Mesenteric fat pad (tissue), 1 donor: ENCODE data around the gene SERPINB11. TPM values are rescaled to one million over a fixed set of nuclear protein-coding genes. Genes with fewer than 3 reads are reported as not detected.
"Not testable (repeated sequence)": the region's sequence is repeated elsewhere in the genome, so short reads cannot be mapped to it uniquely, and the experiment has no call there.

ENCODE experiments used
- DNase-seq: peaks from one replicate; pipeline ENCODE4 v3.0.0-alpha.2; 2020; ENCODE audit warnings: low spot score
- long read RNA-seq: library from polyadenylated mRNA; unstranded; transcript quantifications from one replicate; pipeline ENCODE4 v2.0.0, GENCODE V29; 2020
- total RNA-seq: library from RNA; stranded (reverse); fragmentation: NEBNext Ultra II Directional; extraction: Animal tissue kit (Norgen Biotek cat#: 25700); gene quantifications from one replicate; pipeline ENCODE4 v1.2.1, GENCODE V29; 2021
- donor health status: DM: yes; HTN: yes; CAD: no.

SERPINB11 gene
- total RNA-seq: not detected
- long read RNA-seq: 0 reads

- DNase-seq: no peak
These were observed at the start of gene SERPINB11 for GRCh38 chr18:63702660-63703059. SERPINB11 (plus strand) TSS chr18:63702960; CDS start chr18:63710194, 7,234 bp downstream.

DNA sequence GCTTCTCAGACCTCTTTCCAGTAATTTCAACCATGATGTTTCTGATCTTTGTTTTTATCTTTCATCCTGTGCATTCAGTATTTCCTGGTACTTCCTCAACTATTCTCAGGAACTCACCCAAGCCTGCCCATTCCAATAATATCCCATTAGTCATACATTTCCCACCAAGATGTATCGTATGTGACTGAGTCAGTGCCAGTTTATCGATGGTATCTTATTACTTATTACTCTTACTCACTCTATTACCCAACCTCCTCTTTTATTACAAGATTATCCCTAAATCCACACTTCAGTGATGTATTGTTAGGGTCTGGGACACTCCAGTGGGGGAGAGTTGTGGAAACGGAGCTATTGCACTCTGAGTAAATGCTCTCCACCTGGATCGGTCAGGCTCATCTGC, 43.8 kb upstream of the SERPINB11 start:
- not testable (repeated sequence) for DNase-seq

- DNase-seq: not testable (repeated sequence)
These were observed 41.0 kb upstream of the SERPINB11 start, which contains the start of gene SERPINB3 for GRCh38 chr18:63661750-63662149. SERPINB3 (minus strand) TSS chr18:63661893; CDS start chr18:63661216, 677 bp downstream.

GRCh38 chr18:63664571-63664970, 38.2 kb upstream of the SERPINB11 start:
- DNase-seq: no peak

GRCh38 chr18:63676526-63677323, 26.0 kb upstream of the SERPINB11 start:
- no peak for DNase-seq

DNA sequence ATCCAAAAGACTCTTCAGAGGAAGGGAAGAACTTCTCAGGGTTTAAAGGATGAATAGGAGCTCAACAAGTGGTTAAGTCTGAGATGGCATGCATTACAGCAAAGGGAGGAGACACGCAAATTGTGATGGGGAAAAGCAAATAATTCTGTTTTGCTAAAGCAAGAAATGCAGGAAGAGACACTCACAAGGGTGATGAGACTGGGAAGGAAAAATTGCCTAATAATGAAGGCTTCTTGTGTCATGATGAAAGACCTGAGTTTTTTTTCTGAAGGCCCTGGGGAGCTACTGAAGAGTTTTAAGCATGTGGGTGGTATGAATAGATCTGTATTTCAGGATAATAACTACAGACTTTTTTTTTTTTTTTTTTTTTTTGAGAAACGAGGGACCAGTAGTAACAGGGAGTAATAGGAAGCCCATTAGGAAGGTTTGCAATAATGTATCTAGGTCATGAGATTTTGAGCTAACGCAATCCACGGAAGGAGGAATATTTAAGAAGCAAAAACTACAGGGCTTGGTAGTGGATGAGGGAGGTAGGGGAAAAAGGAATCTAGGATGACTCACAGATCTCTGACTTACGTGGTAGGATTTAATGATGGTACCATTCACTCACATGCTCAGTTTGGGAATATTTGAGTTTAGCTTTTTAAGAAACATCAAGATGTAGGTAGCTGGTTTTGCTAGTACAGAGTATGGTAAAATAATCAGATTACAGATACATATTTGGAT, 25.1 kb upstream of the SERPINB11 start:
- DNase-seq: no peak

GRCh38 chr18:63679820-63680606, 22.7 kb upstream of the SERPINB11 start:
- DNase-seq: no peak

- DNase-seq: no peak
These were observed 21.1 kb upstream of the SERPINB11 start for GRCh38 chr18:63681449-63682340.

DNA sequence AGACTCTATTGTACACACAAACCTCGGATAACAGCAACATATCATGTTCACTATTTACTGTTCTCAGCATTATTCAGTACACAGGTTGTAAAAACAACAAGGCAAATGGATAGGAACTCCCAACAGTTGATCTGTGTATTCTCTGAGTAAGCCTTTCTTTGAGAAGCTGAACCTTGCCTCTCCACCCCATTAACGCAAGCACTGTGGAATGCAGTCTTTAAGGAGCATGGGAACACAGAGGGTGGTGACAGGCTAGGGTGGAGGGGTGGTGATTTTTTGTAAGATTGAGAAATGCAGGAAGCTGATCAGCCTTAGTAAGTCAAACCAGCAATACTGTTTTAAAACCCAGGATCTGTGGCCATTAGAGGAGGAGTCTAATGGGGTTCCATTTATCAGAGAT, 19.6 kb upstream of the SERPINB11 start:
- no peak for DNase-seq

DNA sequence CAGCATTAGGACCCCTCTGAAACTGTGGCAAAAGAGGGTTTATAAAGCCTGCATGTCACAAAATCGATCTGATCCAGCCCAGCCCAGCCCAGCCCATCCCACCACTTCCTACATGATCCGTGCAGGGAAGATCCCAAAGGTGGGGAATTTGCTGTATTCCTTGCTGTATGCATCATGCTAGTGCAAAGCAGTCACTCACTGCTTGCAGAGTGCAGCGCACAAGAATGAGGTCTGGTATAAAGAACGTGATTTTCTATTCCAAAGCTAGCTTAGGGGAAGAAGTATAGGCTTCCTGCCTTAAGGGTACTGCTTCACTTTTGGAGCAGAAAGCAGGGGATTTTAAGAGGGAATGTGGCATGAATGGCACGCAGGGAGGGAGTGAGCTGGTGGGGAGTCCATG, 18.9 kb upstream of the SERPINB11 start:
- DNase-seq: no peak

DNA sequence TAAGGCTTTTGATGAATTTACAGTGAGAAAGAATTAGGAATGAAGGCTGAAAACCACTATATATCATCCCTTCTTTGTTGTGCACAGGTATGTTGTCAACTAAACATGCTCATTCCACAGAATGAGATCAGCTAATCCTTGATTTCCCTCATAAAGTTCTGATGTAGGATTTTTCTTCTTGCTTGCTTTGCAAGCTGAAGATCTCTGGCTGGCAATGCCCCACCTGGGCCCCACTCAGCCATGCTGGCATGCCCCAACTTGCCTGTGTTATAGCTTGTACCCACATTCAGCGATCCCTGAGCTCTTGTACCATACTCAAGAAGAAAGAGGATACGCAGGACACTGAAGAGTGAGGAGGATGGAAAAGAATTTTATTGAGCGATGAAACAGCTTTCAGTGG, 18.0 kb upstream of the SERPINB11 start:
- no peak for DNase-seq

- DNase-seq: no peak
These were observed 15.9 kb upstream of the SERPINB11 start for GRCh38 chr18:63686871-63687270.

- DNase-seq: no peak
These were observed 13.7 kb upstream of the SERPINB11 start for GRCh38 chr18:63689064-63689463.

DNA sequence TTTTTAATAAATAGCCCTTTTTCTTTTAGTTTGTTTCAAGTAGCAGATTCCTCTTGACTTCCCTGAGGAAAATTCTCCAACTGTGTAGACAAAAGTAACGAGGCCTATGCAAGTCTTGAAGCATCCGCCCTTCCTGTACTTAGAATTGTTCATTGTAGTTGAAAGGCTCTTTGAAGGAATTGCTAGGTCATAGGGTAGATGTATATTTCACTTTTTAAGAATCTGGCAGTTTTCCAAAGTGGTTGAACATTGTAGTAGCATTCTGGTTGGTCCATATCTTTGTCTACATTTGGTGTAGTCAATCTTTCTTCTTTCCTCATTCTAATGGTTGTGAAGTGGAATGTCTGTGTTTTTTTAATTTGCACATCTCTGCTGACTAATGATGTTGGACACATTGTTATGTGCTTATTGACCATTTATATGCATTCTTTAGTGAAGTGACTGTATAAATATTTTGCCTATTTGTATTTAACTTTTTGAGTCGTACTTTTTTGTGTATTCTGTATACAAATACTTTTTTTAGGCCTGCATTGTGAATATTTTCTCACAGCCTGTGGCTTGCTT, 5.6 kb upstream of the SERPINB11 start:
- no peak for DNase-seq

DNA sequence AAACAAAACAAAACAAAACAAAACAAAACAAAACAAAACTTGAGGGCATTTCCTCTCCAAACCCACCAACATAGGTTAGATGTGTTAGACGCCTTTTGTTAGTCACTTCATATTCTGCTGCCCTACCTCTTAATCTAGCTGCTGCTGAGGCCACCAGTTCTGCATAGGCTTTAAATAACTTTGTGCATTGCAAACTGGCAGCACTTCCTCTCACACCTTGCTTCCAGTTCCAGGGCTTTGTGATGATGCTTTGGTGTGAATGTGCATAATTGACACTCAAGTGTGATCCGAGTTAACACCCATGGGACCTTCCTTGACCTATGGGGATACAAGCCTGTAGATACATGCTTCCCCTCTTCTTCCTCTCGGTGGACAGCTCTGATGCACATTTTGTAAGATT, 2.3 kb upstream of the SERPINB11 start:
- no peak for DNase-seq

GRCh38 chr18:63701952-63702351, 808 bp upstream of the SERPINB11 start:
- DNase-seq: no peak

DNA sequence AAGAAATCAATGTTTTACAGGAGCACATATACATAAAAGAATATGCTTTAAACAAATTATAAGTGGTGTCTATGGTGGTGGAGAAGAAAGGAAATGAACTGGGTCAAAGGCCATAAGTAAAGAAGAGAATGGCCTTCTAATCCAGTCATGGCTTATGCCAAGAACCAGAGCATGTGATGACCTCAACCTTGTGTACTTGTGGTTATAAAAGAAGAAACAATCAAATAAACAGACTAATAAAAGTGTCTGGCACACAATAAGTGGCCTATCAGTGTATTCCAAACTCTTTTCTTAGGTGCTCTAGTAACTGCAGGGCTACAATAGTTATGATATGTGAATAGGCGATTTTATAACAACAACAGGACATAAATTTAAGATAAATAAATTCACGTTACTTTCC, 2.6 kb downstream of the SERPINB11 start:
- no peak for DNase-seq

- DNase-seq: no peak
These were observed 5.1 kb downstream of the SERPINB11 start for GRCh38 chr18:63707816-63708215.

- DNase-seq: no peak
These were observed 5.9 kb downstream of the SERPINB11 start for GRCh38 chr18:63708650-63709049.
